ENCODE results near the gene ITGA11.

ITGA11 gene

DNA sequence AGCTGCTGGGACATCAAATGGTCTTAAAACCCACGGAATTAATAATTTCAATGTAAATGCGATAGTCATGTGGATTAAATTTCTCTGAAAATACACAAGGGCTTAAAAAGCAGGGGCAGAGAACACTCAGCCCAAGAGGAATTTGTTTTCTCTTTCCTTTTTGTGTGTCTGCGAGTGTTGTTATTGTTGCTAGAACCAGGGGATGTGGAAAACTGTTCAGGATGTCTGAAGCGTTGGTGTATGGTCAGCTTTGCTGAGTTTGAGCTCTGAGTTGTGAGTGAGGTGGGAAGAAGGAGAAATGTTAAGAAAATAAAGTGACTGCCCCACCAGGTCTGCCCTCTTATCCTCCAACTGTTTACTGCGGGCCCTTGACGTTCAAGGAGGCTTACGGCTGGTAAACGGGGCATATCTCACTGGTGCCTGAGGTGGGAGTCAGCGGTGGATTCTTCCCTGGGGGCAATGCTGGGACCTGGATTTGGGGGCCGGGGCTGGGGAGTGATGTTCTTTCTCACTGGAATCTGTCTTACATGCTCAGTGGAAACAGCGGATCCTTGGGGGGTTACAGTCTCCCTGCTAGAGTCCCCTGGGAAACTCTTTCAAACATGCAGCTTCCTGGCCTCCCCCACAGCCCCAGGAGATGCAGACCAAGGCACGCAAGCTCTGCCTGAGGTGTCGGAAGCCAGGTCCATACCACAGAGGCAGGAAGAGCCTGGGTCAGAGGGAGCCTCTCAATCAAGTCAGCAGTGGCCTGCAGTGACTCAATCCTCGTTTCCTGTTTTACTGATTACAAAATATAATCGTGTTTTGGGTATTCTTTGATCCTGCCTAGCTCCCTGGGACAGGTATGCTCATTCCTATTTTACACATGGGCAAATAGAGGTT is 41.8 kb downstream of the ITGA11 start:
- DNase-seq: no peak

DNA sequence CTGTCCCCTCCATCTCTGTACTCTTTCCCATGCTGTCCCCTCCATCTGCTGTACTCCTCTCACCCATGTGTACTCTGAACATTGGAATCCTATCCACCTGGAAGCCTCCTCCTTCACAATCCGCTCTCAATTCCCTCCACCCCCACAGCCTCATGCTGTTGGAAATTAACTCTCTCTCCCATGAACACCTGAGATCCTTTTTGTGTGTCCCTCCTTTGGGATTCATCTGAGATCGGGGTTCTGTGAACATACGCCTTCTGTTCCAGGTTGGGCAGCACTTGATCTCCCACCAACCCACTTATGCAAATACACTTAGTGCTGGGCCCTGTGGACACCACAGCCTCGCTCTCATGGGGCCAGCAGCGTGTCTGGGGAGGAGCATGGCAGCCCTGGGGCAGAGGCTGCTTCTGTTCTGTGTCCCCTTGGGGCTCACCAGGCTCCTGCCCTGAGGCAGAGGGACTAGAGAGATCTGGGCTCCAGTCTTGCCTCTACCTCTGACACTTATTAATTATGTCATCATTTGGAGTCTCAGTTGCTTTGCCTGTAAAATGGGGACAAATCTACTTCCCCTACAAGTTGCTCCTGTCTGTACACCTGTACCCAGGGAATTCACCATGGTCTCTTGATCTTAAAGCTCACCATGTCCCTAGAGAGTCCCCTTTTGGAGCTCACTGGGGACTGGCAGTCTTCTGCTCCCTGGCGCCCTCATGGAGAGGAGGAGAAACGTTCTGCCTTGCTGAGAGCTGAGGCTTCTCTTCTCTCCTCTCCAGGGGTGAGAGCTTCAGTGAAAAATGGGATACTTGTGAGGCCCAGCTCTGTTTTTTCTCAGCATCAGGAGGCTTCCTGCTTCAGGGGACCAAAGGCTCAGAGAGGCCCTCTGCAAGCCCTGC is 42.7 kb downstream of the ITGA11 start:
- no peak for DNase-seq

DNA sequence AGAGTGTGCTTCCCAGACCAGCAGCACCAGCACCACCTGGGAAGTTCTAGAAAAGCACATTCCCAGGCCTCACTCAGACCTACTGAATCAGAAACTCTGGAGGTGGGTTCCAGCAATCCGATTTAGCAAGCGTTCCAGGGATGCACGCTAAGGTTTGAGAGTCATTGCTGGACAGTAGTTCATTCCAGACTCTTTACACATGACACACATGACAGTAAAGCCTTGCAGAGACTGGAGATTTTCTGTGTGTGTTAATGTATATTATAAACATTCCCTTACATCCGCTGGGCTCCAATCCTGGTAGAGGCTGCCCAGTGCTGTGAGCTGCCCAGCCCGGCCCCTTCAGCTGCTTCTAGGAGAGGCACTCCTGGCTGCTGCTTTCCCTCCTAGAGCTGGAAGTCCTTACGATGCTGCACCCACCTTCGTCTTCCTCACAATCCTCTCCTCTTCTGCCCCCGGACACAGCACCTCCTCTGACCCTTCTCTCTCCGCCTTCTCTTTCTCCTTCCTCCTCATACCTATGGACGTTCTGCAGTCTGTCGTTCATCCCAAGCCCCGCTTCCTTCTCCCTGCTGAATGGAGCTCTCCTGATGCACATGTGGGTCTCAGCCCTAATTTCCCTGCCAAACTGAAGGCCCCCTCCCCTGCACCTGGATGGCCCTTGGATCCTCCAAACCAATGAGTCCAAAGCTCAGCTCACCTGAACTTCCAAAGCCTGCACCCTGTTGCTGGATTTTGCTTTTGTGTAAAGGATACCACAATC is 44.4 kb downstream of the ITGA11 start:
- DNase-seq: no peak

DNA sequence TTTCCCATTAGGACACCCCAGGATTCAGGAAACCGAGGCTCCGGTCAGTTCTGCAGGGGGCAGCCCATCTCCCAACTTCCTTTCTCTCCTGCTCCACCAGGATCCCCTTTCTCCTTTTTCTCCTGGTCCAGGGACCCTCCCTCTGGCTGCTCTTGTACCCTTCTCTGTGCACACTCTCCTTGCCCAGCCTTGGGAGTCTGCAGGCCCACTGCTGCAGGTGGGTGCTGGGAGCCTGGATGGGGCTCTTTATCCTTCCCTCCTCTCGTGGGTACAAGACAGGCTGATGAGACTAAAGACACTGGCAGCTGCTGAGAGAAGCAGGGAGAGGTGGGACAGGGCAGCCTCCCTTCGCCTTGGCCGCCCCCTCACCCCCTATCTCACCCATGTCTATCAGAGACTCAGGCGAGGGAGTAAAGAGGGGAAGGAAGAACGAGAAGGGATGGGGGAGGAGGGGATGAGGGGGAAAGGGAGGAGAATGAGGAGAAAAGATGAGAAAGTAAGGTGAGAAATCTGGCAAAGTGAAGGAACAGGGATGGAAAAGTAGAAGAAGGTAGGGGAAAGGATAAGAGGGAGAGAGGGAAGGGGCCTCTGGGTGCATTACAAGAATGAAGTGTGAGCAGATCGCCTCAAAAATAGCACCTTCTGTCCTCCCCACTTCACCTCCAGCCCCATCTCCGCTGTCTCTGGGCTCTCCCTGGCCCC is 45.2 kb downstream of the ITGA11 start:
- no peak for DNase-seq

DNA sequence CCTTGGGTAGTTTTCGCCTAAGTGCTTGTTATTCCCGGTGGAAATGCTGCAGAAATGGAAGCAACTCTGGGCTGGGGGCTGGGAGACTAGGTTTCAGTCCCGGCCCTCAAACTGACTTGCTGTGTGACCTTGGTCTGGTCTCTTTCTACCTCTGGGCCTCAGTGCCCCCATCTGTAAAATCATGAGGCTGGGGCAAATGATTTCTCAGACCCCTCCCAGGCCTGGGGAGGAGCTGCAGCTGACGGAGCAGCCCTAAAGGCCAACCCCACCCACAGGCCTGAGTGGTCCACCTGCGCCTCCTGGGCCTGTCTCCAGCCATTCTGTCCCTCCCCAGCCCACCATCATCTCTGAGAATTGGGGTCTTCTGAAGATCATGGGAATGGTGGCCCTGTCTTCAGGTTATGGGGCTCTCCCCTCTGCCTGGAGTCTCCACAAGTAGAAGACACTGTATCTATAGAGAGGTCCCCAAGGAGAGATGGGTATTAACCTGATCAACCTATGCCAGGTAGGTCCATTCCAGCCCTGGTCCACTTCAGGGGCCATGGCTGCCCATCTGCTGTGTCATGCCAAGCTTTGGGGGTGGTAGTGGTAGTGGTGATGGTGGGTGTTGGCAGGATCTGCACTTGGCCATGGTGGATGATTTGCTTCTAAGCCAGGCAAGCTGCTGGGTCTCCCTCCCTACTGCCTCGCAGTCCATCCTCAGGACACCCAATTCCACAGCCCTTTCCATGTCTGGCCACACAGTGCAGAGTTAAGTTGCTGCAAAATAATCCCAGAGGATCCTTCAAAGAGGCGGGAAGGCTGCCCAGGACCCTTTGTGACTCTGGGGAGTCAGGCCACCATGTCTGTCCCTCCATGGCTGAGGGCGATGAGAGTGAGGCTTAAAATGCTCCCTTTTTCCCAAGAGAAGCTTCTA is 46.0 kb downstream of the ITGA11 start:
- no peak for DNase-seq

DNA sequence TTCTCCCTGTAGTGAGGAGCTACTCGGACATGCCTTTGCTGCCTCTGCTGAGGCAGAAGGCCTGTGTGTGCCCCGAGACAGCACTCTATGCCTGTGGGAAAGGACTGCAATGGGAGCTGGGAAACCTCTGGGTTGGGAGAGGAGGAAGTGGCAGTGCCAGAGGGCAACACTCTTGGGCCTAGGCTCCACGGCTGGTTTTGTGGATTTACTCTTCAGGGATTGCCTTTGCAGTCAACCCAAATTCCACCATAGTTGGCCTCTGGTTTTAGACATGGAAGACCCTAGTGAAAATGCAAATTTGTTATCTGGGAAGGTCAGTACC is 46.8 kb downstream of the ITGA11 start:
- no peak for DNase-seq

DNA sequence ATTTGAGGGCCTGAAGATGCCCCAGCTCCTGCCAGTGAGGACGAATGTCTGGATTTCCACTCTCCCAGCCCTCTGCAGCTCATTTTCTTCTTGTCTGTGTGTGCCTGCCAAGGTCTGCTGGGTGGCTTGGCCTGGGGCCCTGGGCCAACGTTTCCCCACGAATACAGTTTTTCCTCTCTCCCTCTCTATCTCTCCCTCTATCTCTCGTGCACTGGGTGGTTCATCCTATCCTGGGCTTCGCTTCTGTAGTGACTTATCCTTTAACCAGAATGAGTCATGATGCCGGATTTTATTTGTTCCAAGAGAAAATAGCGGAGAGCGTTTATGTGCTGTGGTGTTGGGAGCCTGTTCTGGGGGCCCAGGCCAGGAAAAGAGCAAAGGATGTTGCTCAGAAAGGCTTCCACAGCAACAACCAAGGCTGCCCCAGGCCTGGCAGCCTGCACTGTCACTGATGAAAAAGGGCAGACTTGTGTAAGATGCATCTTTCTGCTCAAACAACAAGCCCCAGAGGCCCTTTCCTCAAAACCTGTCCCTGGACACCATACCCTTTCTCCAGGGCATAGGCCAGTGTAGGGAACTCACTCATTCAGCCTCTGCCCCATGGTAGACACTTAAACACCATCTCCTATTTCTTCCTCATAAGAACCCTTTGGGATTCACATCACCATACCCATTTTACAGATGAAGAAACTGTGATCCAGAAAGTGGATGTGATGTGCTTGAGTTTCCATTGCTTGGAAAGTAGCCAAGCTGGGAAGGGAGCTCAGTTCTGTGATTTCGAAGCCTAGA is 47.3 kb downstream of the ITGA11 start:
- DNase-seq: no peak

DNA sequence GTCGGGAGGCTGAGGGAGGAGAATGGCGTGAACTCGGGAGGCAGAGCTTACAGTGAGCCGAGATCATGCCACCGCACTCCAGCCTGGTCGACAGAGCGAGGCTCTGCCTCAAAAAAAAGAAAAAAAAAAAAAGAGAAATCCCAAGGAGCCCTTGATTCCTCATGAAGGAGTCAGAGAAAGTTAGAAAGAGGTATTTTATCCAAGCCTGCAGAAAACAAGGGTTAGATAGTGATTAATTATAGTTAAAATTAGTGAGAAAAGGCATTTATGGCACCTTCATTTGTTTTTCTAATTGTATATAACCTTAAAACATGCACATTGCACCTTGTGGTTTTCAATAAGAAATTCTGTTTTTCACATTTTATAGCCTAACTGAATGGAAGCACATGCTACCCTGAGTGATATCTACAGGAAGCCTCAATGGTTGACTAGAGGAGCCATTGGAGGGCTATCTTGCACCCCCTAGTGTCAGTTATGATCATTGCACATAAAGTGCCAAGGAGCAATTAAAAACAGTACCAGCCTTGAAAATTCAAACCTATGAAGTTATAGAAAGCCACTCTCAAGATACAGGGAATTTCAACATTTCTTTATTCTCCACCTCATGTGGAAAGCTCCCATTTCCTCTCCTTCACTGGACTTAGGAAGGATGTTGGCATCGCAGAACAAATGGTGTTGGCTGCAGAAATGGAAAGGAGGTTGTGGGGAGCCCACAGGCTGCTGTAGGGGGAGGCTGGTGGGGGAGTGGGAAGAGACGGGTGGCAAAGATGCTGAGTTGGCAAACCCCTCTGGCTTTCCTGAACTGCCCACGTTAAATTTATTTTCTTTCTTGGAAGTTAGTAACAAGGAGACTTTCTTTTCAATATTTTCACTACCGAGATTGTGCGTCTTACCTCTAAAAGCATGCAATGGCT is 48.5 kb downstream of the ITGA11 start:
- peak; percentile 35 to 61 for DNase-seq

DNA sequence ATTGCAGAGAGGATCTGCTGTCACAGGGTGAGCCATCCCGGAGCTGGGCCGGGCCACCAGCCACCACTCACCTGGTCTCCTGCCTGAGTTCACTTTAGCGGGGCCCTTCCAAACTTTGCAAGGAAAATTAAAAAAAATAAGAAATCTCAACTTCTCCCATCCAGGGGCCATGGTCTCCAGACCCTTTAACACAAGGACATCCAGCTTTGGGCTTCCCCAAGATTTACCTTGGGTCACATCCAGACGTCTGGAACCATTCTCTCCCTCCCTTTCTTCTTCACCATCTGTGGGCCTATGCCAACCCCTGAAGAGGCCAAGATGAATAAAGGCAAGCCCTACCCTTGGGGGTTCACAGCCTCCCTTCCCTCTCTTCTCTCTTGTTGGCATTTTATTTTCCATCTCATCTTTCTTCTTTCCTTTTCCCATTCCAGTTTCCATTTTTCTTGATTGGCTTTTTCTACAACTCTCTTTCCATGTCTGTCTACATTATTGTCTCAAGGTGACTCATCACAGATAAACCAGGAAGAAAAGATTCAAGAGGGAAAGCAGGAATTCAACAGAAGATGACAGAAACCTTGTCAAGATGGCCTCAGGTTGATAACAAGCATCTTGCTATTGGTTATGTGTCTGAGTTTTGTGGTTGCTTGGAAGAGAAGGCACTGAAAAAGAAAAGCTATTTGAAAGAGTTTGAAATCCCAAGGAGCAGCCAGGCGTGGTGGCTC is 49.5 kb downstream of the ITGA11 start:
- no peak for DNase-seq

DNA sequence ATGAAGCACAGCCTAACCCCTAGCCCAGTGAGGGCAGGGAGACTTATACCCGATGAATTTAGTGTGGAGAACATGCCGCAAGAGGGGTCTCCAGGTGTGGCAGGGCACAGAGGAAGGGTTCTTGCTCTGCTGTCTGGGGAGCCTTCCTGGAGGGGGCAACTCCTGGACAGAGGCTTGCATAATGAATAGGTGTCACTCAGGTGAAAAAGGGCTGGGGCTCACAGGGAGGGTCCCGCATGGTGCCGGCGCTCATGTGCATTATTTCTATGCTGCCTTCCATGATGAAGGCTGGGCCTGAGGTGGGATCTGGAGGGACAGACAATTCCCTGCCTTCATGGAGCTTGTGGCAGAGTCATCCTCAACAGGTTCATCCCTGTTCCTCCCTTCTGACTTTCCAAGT is 51.5 kb downstream of the ITGA11 start:
- DNase-seq: no peak

DNA sequence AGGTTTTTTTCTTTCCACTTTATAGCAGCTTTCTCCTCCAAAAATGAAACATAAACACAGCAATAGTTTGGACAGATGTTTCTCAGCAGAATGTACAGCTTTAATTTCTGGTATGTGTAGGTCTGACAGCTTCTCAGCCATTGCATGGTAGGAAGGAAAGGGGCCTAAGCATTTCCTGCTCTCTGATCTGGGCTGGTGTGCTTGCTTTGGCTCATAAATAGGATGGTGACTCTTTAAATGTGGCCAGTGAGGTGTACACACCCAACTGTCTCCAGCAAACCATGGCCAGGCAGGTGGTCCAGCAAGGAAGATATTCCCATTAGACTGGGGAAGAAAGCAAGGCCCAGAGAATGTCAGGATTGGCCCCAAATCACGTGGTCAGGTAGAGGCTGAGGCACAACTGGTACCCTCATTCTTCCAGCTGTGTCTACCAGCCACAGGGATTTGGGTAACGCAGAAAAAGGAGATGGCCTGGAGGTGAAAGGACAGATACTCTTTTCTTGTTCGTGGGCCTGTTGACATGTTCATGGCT is 52.1 kb downstream of the ITGA11 start:
- DNase-seq: no peak

DNA sequence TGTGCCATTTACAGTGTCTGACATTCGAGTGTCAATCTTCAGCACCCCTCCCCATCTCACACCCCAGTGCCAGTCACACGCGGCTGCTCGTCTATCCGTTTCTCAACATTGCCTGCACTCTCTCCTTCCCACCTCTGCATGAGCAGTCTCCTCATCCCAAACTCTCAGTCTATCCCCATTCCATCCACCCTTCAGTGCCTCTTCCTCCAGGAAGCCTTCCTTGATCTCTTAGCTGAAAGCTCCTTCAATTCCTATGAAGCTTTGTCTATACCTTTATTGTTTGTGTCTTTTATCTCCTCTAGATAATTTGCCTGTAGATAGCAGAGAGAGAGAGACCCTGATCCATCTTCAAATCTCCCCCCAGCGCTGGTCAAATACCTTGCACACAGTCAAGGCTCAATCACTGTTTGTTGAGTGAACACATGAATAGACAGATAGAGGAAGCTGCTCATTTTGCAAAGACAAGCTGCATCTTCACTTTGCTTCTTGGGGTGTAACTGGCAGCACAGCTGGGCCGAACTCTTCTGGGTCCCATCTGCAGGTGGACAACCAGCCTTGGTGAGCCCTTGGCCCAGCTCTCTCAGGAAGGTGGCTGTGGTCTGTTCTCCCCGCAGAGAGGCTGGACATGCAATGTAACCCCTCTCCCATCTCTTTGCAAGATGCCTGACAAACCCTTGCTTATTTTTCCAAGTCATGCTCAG is 52.8 kb downstream of the ITGA11 start:
- DNase-seq: no peak

DNA sequence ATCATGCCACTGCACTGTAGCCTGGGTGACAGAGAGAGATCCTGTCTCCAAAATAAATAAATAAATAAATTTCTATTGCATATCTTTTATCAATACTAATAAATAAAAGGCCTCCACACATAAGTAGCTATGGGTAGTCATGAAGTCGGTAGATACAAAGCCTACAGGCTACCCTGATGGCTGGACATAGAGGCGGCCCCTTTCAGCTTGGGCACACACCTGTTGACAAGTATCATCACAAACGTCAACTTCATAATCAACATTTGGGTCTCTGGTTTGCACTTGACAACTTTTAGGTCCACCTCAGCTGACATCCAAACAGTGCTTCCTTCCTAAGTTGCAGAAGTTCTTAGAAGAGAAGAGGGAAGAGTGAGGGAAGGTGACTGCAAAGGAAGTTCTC is 53.4 kb downstream of the ITGA11 start:
- DNase-seq: no peak

DNA sequence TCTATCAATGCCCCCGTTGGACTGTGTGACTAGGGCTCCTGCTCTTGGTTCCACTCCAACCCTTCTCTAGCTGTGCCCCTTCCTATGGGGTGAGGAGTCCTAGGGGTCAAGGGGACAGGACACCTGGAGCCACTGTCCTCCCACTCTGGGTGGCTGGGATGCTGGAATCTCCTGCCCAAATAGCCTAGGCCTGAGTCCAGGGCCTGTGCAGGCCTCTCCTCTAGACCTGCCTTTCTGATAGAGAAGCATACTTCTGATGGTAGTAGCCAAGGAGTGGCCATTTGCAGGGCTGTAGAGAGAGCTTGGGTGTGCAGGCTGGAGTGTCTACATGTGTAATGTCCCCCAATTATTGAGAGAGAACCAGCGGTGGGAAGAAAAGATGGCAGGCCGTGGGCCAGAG is 54.2 kb downstream of the ITGA11 start:
- DNase-seq: no peak

DNA sequence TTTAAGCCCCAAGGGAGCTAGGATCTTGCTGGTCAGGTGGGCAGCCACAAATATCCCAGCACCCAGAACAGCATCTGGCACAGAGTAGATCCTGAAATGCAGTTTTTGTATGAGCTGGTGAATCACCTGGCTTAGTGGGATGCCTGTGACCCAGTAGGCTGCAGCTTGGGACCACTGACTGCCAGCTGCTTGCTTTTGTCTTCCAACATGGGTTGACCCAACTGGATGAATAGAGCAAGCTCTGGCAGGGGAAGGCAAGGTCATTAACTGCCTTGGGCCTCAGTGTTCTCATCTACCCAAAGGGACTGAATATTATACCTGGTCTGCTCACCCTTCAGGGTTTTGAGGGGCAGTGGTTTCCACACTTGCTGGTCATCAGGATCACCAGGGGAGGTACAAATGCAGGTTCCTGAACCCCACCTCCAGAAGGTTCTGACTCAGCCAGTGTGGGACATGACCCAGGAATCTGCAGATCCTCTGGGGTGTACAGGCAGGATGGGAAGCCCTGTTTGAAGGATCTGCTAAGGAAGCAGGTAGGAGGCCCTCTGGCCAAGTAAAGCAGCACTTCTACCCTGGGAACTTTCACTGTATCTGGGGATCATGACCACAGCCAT is 55.4 kb downstream of the ITGA11 start:
- DNase-seq: no peak

DNA sequence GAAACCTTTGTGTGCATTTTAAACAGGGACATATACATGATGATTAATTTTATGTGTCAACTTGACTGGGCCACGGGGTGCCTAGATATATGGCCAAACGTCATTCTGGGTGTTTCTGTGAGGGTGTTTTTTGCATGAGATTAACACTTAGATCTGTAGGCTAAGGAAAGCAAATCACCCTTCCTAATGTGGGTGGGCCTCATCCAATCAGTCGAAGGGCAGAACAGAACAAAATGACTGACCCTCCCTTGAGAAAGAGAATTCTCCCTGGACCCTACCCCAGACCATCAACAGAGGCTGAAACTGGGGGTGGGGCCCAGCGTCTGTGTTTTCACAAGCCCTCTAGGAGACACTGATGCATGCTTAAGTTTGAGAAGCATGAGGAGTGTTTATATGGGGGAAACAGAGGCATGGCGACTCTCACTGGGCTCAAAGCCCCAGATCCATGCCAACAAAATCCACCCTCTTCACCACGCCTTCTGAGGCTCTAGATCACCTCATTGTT is 56.2 kb downstream of the ITGA11 start:
- no peak for DNase-seq

DNA sequence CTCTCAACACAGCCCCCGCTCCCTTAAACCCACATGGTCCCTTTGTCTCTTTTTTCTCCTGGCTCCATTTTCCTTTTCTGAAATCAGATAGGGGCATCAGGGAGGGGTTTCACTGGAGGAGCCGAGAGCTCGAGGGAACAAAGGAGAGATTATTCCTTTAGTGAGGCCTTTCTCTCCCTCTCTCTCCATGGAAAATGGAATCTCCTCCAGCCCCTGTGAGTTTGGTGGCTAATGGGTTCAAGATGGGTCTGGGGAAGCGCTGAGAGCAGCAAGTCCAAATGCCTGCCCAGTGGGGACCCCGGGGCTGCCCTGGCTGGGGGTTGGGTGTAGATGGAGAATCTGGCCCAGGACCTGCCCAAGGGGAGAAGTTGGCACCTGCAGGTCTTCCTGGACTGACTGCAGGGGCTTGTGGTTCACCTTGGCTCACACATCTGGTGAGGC is 56.8 kb downstream of the ITGA11 start:
- no peak for DNase-seq

Data from CD4-positive, alpha-beta T cell treated with Interferon alpha-2 for 1 hour (primary cell).